ENCODE data around the gene PLPP7. TPM values are rescaled to one million over a fixed set of nuclear protein-coding genes. Genes with fewer than 3 reads are reported as not detected.

PLPP7 gene
- total RNA-seq, 2 donors from 2014 or later: 0.23 to 0.31 TPM

DNA sequence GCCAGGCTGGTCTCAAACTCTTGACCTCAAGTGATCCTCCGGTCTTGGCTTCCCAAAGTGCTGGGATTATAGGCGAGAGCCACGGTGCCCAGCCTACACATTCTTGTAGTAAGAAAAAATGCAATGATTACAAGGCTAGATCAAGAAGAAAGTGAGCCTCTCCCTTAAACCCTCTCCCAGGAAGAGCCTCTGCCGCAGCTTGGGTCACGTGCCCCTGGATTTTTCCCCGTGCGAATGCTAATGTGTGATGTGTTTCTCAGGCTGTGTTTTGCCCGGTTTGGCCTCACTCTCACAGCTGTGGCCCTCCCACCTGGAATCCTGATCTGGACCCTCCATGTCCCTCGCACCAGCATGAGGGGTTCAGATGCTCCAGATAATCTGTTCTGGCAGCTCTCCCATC, 6.9 kb downstream of the PLPP7 start:
- H3K27ac Mint-ChIP-seq: no peak overlapping the region
- DNase-seq (no peak), ATAC-seq (replicated peaks in 1 of 2) (no peak)
- H3K36me3 Mint-ChIP-seq (ENCODE audit: insufficient read depth in 2 of 2): no peaks in the 10 kb centered on the region
- no peak overlapping the region for H3K4me3 Mint-ChIP-seq
- no peaks in the 10 kb centered on the region for H3K9me3 Mint-ChIP-seq
- H3K4me1 Mint-ChIP-seq (ENCODE audit: low read depth): no peaks in the 10 kb centered on the region
- no peaks in the 10 kb centered on the region for H3K27me3 Mint-ChIP-seq (ENCODE audit: low read depth)

DNA sequence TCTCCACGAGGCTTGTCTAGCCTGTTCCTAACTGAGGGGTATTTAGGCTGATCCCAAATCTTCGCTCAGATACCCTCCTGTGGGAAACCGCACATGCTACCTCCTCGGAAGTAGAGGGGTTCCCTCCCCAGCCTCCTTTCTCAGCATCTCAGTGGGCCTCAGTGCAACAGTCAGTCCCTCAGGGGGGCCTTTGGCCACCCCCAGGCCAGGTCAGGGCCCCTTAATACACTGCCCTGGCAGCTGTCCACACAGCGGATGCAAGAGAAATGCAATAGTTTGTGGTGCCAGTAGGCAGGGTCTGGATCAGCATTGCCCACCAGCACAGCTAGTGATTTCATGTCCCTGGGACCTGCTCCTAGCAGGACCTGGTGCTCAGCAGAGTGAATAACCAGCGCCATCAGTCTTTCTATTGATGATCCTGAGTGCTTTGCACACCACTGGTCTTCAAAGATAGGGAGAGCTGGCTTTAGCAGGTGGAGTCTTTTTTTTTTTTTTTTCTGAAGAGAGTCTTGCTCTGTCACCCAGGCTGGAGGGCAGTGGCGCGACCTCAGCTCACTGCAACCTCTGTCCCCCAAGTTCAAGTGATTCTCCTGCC, 7.5 kb downstream of the PLPP7 start:
- no peaks in the 10 kb centered on the region for H3K36me3 Mint-ChIP-seq (ENCODE audit: insufficient read depth in 2 of 2)
- H3K27ac Mint-ChIP-seq: no peak overlapping the region
- no peaks in the 10 kb centered on the region for H3K9me3 Mint-ChIP-seq
- no peaks in the 10 kb centered on the region for H3K27me3 Mint-ChIP-seq (ENCODE audit: low read depth)
- no peak for DNase-seq
- H3K4me1 Mint-ChIP-seq (ENCODE audit: low read depth): no peaks in the 10 kb centered on the region
- ATAC-seq (replicated peaks in 1 of 2): no peak
- H3K4me3 Mint-ChIP-seq: no peak overlapping the region

GRCh38 chr9:131297903-131298302, 8.4 kb downstream of the PLPP7 start:
- Mint-ChIP-seq H3K27ac (no peak overlapping the region), H3K4me3 (no peak overlapping the region), H3K4me1 (ENCODE audit: low read depth) (no peaks in the 10 kb centered on the region), H3K36me3 (ENCODE audit: insufficient read depth in 2 of 2) (no peaks in the 10 kb centered on the region), H3K9me3 (no peaks in the 10 kb centered on the region), H3K27me3 (ENCODE audit: low read depth) (no peaks in the 10 kb centered on the region)
- no peak for ATAC-seq (replicated peaks in 1 of 2)
- no peak for DNase-seq

DNA sequence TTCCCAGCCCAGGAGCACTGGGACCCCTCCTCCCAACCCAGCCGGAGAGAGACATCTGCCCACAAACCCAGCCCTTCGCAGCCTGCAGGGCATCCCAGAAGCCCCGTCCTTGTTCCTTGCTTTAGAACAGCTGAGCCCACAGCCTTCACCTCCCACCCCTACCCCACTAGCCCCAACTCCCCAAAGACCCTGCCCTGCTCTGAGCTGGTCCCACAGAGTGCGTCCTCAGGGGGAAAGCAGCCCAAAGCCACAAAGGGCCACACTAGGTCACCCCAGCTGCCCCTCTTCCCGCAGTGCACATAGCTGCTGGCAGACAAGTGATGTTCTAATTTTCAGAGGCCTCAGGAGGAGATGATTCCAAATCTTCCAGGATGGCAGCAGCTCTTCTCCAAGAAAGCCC, 8.8 kb downstream of the PLPP7 start:
- Mint-ChIP-seq H3K9me3 (no peaks in the 10 kb centered on the region), H3K27ac (no peak overlapping the region), H3K27me3 (ENCODE audit: low read depth) (no peaks in the 10 kb centered on the region), H3K4me1 (ENCODE audit: low read depth) (no peaks in the 10 kb centered on the region), H3K4me3 (no peak overlapping the region), H3K36me3 (ENCODE audit: insufficient read depth in 2 of 2) (no peaks in the 10 kb centered on the region)
- ATAC-seq (replicated peaks in 1 of 2) (no peak), DNase-seq (no peak)

GRCh38 chr9:131298816-131299215, 9.3 kb downstream of the PLPP7 start:
- H3K27ac Mint-ChIP-seq: no peak overlapping the region
- H3K9me3 Mint-ChIP-seq: no peaks in the 10 kb centered on the region
- no peak for ATAC-seq (replicated peaks in 1 of 2)

GRCh38 chr9:131299346-131299960, 9.9 kb downstream of the PLPP7 start:
- Mint-ChIP-seq H3K4me1 (ENCODE audit: low read depth) (no peaks in the 10 kb centered on the region), H3K36me3 (ENCODE audit: insufficient read depth in 2 of 2) (no peaks in the 10 kb centered on the region), H3K27ac (no peak overlapping the region), H3K27me3 (ENCODE audit: low read depth) (no peaks in the 10 kb centered on the region), H3K4me3 (no peak overlapping the region), H3K9me3 (no peaks in the 10 kb centered on the region)
- ATAC-seq (replicated peaks in 1 of 2): no peak
- DNase-seq: no peak

More at GRCh38 chr9:131298816-131299215, 9.3 kb downstream of the PLPP7 start:
- Mint-ChIP-seq H3K36me3 (ENCODE audit: insufficient read depth in 2 of 2) (no peaks in the 10 kb centered on the region), H3K4me1 (ENCODE audit: low read depth) (no peaks in the 10 kb centered on the region), H3K27me3 (ENCODE audit: low read depth) (no peaks in the 10 kb centered on the region), H3K4me3 (no peak overlapping the region)
- no peak for DNase-seq

GRCh38 chr9:131299961-131300347, 10.4 kb downstream of the PLPP7 start:
- Mint-ChIP-seq H3K4me1 (ENCODE audit: low read depth) (no peaks in the 10 kb centered on the region), H3K27ac (no peak overlapping the region)
- DNase-seq: no peak

GRCh38 chr9:131300444-131300843, 10.9 kb downstream of the PLPP7 start:
- H3K9me3 Mint-ChIP-seq: no peaks in the 10 kb centered on the region
- H3K36me3 Mint-ChIP-seq (ENCODE audit: insufficient read depth in 2 of 2): no peaks in the 10 kb centered on the region
- H3K27me3 Mint-ChIP-seq (ENCODE audit: low read depth): no peaks in the 10 kb centered on the region
- H3K4me1 Mint-ChIP-seq (ENCODE audit: low read depth): no peaks in the 10 kb centered on the region
- DNase-seq: no peak
- H3K27ac Mint-ChIP-seq: no peak overlapping the region
- H3K4me3 Mint-ChIP-seq: no peak overlapping the region
- no peak for ATAC-seq (replicated peaks in 1 of 2)

More at GRCh38 chr9:131299961-131300347, 10.4 kb downstream of the PLPP7 start:
- H3K36me3 Mint-ChIP-seq (ENCODE audit: insufficient read depth in 2 of 2): no peaks in the 10 kb centered on the region
- no peaks in the 10 kb centered on the region for H3K9me3 Mint-ChIP-seq
- H3K4me3 Mint-ChIP-seq: no peak overlapping the region
- H3K27me3 Mint-ChIP-seq (ENCODE audit: low read depth): no peaks in the 10 kb centered on the region
- ATAC-seq (replicated peaks in 1 of 2): no peak

DNA sequence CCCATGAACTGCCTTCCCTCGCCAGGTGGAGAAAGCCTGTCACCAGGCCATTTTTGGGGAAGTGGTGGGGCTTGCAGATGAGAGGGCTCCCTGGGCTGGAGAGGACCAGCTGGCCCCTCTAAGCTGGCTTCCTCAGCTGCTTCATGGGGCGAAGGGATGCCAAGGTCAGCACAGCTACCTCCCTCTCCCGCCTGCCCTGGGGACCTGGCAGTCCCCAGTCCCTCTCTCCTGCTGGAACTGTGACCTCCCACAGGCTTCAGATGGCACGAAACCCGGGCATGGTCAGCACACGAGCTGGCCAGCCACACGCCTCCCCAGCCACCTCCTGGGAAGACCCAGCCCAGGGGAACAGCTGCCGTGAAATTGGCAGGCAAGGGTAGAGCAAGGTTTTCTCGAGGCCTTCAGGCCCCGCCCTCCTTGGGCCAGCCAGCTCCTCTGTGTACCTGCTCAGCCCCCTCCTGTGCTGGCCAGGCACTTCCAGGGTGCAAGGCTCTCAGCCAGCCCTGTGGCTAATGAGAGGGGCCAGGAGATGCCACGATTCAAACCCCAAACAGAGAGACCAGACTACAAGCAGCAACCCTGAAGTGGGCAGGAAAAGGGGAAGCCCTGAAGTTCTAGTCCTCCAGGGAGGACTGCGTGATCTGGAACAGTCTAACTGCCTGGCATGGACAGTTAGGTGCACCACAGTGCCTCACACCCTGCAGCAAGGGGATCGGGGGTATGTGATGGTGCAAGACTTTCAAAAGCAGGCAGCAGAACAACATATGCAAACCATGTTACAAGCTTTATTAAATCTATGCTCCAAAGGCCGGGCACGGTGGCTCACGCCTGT, 12.9 kb downstream of the PLPP7 start:
- Mint-ChIP-seq H3K9me3 (no peaks in the 10 kb centered on the region), H3K4me3 (no peak overlapping the region), H3K4me1 (ENCODE audit: low read depth) (no peaks in the 10 kb centered on the region), H3K27ac (no peak overlapping the region), H3K27me3 (ENCODE audit: low read depth) (no peaks in the 10 kb centered on the region), H3K36me3 (ENCODE audit: insufficient read depth in 2 of 2) (no peaks in the 10 kb centered on the region)
- ATAC-seq (replicated peaks in 1 of 2): no peak
- DNase-seq: no peak

DNA sequence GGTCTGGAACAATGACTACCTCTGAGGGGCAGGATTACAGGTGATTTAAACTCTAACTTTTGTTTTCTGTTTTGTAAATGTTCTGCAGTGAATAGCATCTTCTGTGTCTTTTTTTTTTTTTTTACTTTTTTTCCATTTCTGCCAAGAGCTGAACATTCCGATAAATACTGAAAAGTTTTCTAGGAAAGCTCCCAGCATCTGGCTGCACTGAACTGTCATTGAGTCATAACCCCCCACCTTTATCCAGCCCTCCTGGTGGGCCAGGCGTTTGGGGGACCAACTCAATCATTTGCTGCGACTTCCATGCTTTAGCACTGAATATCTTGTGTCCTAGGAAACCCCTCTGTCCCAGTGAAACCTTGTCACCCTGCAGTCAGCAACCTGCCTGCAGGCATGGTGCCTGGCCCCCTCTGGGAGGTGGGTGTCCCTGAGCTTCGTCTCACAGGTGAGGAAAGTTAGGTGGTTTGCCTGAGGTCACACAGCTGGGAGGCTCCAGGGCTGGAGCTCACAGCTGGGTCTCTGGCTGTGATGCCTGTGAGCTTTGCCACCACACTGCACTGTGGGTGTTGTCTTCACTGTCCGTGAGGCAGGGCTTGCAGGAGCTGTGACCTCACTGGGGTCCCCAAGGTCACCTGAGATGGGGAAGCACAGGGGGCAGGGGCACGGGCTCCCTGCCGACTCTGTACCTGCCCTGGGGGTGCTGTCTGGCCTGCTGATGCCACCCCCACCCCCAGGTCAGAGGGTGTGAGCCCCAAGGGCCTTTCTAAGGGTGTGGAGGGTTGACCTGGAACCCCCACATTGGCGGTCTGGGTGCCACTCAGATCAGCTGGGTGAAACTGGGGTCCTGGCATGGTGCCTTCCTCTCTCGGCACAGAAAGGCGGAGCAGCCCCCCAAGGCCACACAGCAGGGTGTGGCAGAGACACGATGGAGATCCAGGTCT, 14.1 kb downstream of the PLPP7 start:
- H3K4me3 Mint-ChIP-seq: no peak overlapping the region
- H3K27ac Mint-ChIP-seq: no peak overlapping the region
- no peaks in the 10 kb centered on the region for H3K27me3 Mint-ChIP-seq (ENCODE audit: low read depth)
- H3K36me3 Mint-ChIP-seq (ENCODE audit: insufficient read depth in 2 of 2): no peaks in the 10 kb centered on the region
- no peaks in the 10 kb centered on the region for H3K4me1 Mint-ChIP-seq (ENCODE audit: low read depth)
- H3K9me3 Mint-ChIP-seq: no peaks in the 10 kb centered on the region
- DNase-seq (no peak), ATAC-seq (replicated peaks in 1 of 2) (no peak)

GRCh38 chr9:131304676-131305355, 15.3 kb downstream of the PLPP7 start:
- no peaks in the 10 kb centered on the region for H3K9me3 Mint-ChIP-seq
- DNase-seq: no peak
- no peaks in the 10 kb centered on the region for H3K4me1 Mint-ChIP-seq (ENCODE audit: low read depth)
- no peaks in the 10 kb centered on the region for H3K27me3 Mint-ChIP-seq (ENCODE audit: low read depth)
- H3K36me3 Mint-ChIP-seq (ENCODE audit: insufficient read depth in 2 of 2): no peaks in the 10 kb centered on the region
- H3K4me3 Mint-ChIP-seq: no peak overlapping the region
- no peak overlapping the region for H3K27ac Mint-ChIP-seq
- ATAC-seq (replicated peaks in 1 of 2): no peak

- Mint-ChIP-seq H3K9me3 (no peaks in the 10 kb centered on the region), H3K27me3 (ENCODE audit: low read depth) (no peaks in the 10 kb centered on the region), H3K4me3 (no peak overlapping the region), H3K27ac (no peak overlapping the region), H3K36me3 (ENCODE audit: insufficient read depth in 2 of 2) (no peaks in the 10 kb centered on the region), H3K4me1 (ENCODE audit: low read depth) (peaks cover 10% of the 10 kb centered on the region)
- DNase-seq: no peak
- no peak for ATAC-seq (replicated peaks in 1 of 2)
Measured at GRCh38 chr9:131306397-131307004, 17.0 kb downstream of the PLPP7 start.

All from activated T-cell treated with anti-CD3 and anti-CD28 coated beads, Interleukin-2, amount 50 U/mL, for 72 hours (primary cell).